Measurements from ENCODE around the gene PER1. TPM values are rescaled to one million over a fixed set of nuclear protein-coding genes. Genes with fewer than 3 reads are reported as not detected.

Gene PER1
- total RNA-seq, 5 donors from 2014 or later (not counting 1 experiment from before 2014, with no cell fraction given): 62.6 to 1,675 (median 82.4) TPM

DNA sequence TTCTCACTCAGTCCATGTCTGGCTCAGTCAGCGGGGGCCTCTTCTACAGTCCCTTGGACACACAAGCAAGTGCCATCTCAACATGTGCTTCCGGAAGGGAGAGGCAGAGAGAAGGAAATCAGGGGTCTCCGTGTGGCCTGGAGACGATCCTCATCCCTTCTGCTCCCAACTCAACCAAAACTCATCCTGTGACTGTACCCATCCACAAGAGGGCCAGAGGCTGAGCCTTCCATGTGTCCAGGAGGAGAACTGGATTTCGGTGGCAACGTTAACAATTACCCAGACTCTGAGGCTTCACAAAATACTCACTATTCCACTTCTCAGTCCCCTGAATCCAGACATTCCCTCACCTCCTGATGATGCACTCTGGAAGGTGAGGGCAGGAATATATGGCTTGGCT is 56.8 kb downstream of the PER1 start:
- Mint-ChIP-seq H3K27me3 (peaks cover 3 to 18% of the 10 kb centered on the region in 2 donors), H3K4me1 (peaks cover 12 to 25% (median 21%) of the 10 kb centered on the region in 3 donors), H3K4me3 (peak overlapping the region in 1 of 3 donors; percentile 74), H3K27ac (peak overlapping the region in 1 of 2 donors; percentile 24), H3K36me3 (no peaks in the 10 kb centered on the region), H3K9me3 (no peaks in the 10 kb centered on the region)
- ChIA-PET CTCF (interaction anchor here (1.6 to 2.0 kb wide), 2 partner anchors 9 to 206 kb away, joined by 4 to 10 read pairs; no protein-coding TSS in a partner anchor), POLR2A (no interaction called here)
- H3K9me3 ChIP-seq: no peaks in the 10 kb centered on the region
- H3K27me3 ChIP-seq (replicated peaks in 1 of 2; ENCODE audit: control insufficient read depth in 2 of 2, extremely low read depth in 1 of 2, insufficient read depth in 2 of 2, low read length in 1 of 2): peaks cover 0 to 38% of the 10 kb centered on the region in 2 experiments
- WGBS (ENCODE audit: insufficient coverage): 78% methylated on average over 4 of the region's 6 CpGs
- no peak for ATAC-seq (replicated peaks in 1 of 4)
- no peak for DNase-seq
- no peak overlapping the region for H3K27ac ChIP-seq (ENCODE audit: low read length)
- no peaks in the 10 kb centered on the region for H3K36me3 ChIP-seq (ENCODE audit: control insufficient read depth in 2 of 2, extremely low read depth in 1 of 2, insufficient read depth in 1 of 2, low read length in 1 of 2)
- H3K4me1 ChIP-seq (ENCODE audit: control insufficient read depth in 1 of 2, extremely low read depth in 1 of 2, insufficient read depth in 2 of 2, low read length in 2 of 2): peaks cover 0 to 13% of the 10 kb centered on the region in 2 experiments
- H3K4me3 ChIP-seq (ENCODE audit: control insufficient read depth in 1 of 2, extremely low read depth in 1 of 2, low read length in 1 of 2): no peak overlapping the region

DNA sequence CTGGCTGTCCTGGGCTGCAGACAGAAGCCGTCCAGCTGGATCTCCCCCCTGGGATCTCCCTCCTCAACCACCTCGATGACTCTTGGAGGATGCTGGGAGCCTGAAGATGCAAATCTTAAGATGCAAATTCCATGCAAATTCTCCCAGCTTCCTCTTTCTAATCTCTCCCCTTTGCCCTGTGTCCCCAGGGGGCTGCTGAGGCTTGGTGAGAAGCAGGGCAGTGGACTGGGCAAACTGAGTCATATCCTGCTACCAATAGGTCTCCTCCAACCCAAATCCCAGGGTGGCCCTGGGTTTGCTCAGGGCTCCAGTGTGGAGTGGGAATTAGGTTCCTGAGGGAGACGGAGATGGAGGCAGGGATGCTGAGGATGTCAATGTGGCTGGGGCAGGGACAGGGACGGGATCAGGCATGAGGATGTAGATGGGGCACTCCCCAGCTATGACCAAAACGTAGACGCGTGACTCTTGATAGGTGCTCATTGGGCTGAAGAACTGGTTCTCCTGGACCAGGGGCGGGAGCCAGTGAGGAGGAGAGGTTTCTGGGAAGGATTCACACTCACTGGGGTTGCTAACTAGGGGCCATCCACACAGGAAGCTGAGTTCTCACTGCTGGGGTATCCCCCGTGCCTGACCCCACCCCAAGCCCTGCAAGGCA is 61.0 kb downstream of the PER1 start:
- Histone ChIP-seq H3K9me3 (no peaks in the 10 kb centered on the region), H3K27ac (ENCODE audit: low read length) (no peak overlapping the region), H3K4me3 (ENCODE audit: control insufficient read depth in 1 of 2, extremely low read depth in 1 of 2, low read length in 1 of 2) (no peak overlapping the region), H3K36me3 (ENCODE audit: control insufficient read depth in 2 of 2, extremely low read depth in 1 of 2, insufficient read depth in 1 of 2, low read length in 1 of 2) (no peaks in the 10 kb centered on the region), H3K27me3 (replicated peaks in 1 of 2; ENCODE audit: control insufficient read depth in 2 of 2, extremely low read depth in 1 of 2, insufficient read depth in 2 of 2, low read length in 1 of 2) (peaks cover 2 to 60% of the 10 kb centered on the region in 2 experiments), H3K4me1 (ENCODE audit: control insufficient read depth in 1 of 2, extremely low read depth in 1 of 2, insufficient read depth in 2 of 2, low read length in 2 of 2) (peaks cover 0 to 13% of the 10 kb centered on the region in 2 experiments)
- CTCF ChIA-PET: interaction anchor here (0.6 to 1.7 kb wide), 4 partner anchors 19 to 807 kb away, joined by 3 to 7 read pairs (median 4); no protein-coding TSS in a partner anchor
- 36% methylated on average over 3 of the region's 9 CpGs for WGBS (ENCODE audit: insufficient coverage)
- Mint-ChIP-seq H3K27me3 (peaks cover 24 to 38% of the 10 kb centered on the region in 2 donors), H3K27ac (no peak overlapping the region), H3K9me3 (no peaks in the 10 kb centered on the region), H3K4me1 (peaks cover 12 to 21% (median 18%) of the 10 kb centered on the region in 3 donors), H3K4me3 (no peak overlapping the region), H3K36me3 (no peaks in the 10 kb centered on the region)
- POLR2A ChIA-PET: no interaction called here
- DNase-seq (no peak), ATAC-seq (replicated peaks in 1 of 4) (no peak)

Other genes with a start within 250 kb of the PER1 start
- 1 to 10 TPM; 2.9 to 7.3 (median 5.2) TPM for gene RNF227, start 236.1 kb downstream of the PER1 start, total RNA-seq
- 10 to 100 TPM; 10.0 to 18.1 (median 14.5) TPM for gene KCNAB3, start 222.5 kb downstream of the PER1 start, total RNA-seq
- 100 to 1,000 TPM in 3 of 5 donors, 10 to 100 TPM in 2; 95.4 to 138 (median 113) TPM for gene TRAPPC1, start 220.5 kb downstream of the PER1 start, total RNA-seq
- gene CNTROB, start 220.2 kb downstream of the PER1 start, total RNA-seq: 10 to 100 TPM; 28.9 to 34.9 (median 32.9) TPM
- under 1 TPM in 1 of 5 donors, not detected in 4; 0.06 TPM for gene GUCY2D, start 149.8 kb downstream of the PER1 start, total RNA-seq
- under 1 TPM in 3 of 5 donors, not detected in 2; 0.10 to 0.20 (median 0.13) TPM for gene ALOX15B, start 113.3 kb downstream of the PER1 start, total RNA-seq
- 1 to 10 TPM in 1 of 5 donors, under 1 TPM in 3, not detected in 1; 0.63 to 1.1 (median 0.81) TPM for gene ALOX12B, start 64.7 kb downstream of the PER1 start, total RNA-seq
- gene ALOXE3, start 33.9 kb downstream of the PER1 start, total RNA-seq: 1 to 10 TPM in 1 of 5 donors, under 1 TPM in 3, not detected in 1; 0.13 to 1.2 (median 0.19) TPM
- 1 to 10 TPM in 1 of 5 donors, under 1 TPM in 2, not detected in 2; 0.16 to 1.6 (median 0.23) TPM for gene HES7, start 28.3 kb downstream of the PER1 start, total RNA-seq
- 100 to 1,000 TPM; 160 to 243 (median 186) TPM for gene VAMP2, start 10.5 kb upstream of the PER1 start, total RNA-seq
- 10 to 100 TPM; 23.4 to 28.9 (median 25.0) TPM for gene TMEM107, start 24.0 kb upstream of the PER1 start, total RNA-seq
- gene BORCS6, start 37.8 kb upstream of the PER1 start, total RNA-seq: 10 to 100 TPM in 3 of 5 donors, 1 to 10 TPM in 2; 6.7 to 21.3 (median 17.2) TPM
- gene AURKB, start 58.2 kb upstream of the PER1 start, total RNA-seq: 1 to 10 TPM; 1.0 to 2.7 (median 1.7) TPM
- gene CTC1, start 95.7 kb upstream of the PER1 start, total RNA-seq: 100 to 1,000 TPM; 230 to 309 (median 269) TPM
- 10 to 100 TPM; 31.5 to 52.4 (median 37.8) TPM for gene PFAS, start 96.9 kb upstream of the PER1 start, total RNA-seq
- gene RANGRF, start 136.3 kb upstream of the PER1 start, total RNA-seq: 10 to 100 TPM; 29.0 to 41.8 (median 40.9) TPM
- gene SLC25A35, start 143.0 kb upstream of the PER1 start, total RNA-seq: 10 to 100 TPM in 1 of 5 donors, 1 to 10 TPM in 4; 6.6 to 10.0 (median 8.0) TPM
- gene ARHGEF15, start 157.8 kb upstream of the PER1 start, total RNA-seq: under 1 TPM in 1 of 5 donors, not detected in 4; 0.26 TPM
- gene ODF4, start 187.4 kb upstream of the PER1 start, total RNA-seq: not detected
- 1,000 to 10,000 TPM; 2,515 to 2,978 (median 2,612) TPM for gene RPL26, start 230.8 kb upstream of the PER1 start, total RNA-seq
- gene RNF222, start 245.4 kb upstream of the PER1 start, total RNA-seq: 1 to 10 TPM in 2 of 5 donors, under 1 TPM in 2, not detected in 1; 0.09 to 1.6 (median 0.57) TPM

All from T-cell (primary cell).